Osteocyte (in vitro differentiated cells): Measurements from ENCODE around the gene MTERF4. TPM values are rescaled to one million over a fixed set of nuclear protein-coding genes. Genes with fewer than 3 reads are reported as not detected.

Source experiments
- DNase-seq: peaks from one replicate; pipeline ENCODE4 v3.0.0; 2021; ENCODE audit warnings: mixed read lengths; ENCODE audit not compliant: unreplicated experiment; ENCODE audit errors: extremely low spot score
- H3K27ac Mint-ChIP-seq: one replicate; pipeline ENCODE4 v1.8.0; 2021; ENCODE audit warnings: mild to moderate bottlenecking, mixed read lengths; ENCODE audit not compliant: unreplicated experiment
- H3K27me3 Mint-ChIP-seq: one replicate; pipeline ENCODE4 v1.8.0; 2021; ENCODE audit warnings: mixed read lengths; ENCODE audit not compliant: unreplicated experiment
- H3K36me3 Mint-ChIP-seq: one replicate; pipeline ENCODE4 v1.8.0; 2021; ENCODE audit warnings: mixed read lengths; ENCODE audit not compliant: unreplicated experiment
- H3K4me1 Mint-ChIP-seq: one replicate; pipeline ENCODE4 v1.8.0; 2021; ENCODE audit warnings: mixed read lengths; ENCODE audit not compliant: unreplicated experiment
- H3K4me3 Mint-ChIP-seq: one replicate; pipeline ENCODE4 v1.8.0; 2021; ENCODE audit warnings: mild to moderate bottlenecking, moderate library complexity, mixed read lengths; ENCODE audit not compliant: unreplicated experiment
- H3K9me3 Mint-ChIP-seq: one replicate; pipeline ENCODE4 v1.8.0; 2021; ENCODE audit warnings: mixed read lengths; ENCODE audit not compliant: unreplicated experiment
- total RNA-seq: library from RNA; stranded (reverse); gene quantifications from 2 replicates; pipeline ENCODE4 v1.2.1, GENCODE V29; 2021
- TF ChIP-seq, protein P1 (sequence below): fragments of 200-600 bp; sonication (generic); IDR thresholded peaks from 2 replicates; pipeline ENCODE4 v1.5.0; 2021; ENCODE audit warnings: antibody characterized with exemption, mild to moderate bottlenecking, moderate library complexity

MTERF4 gene
- total RNA-seq, 1 donor from 2014 or later, result 36.8 TPM

GRCh38 chr2:241128266-241128665 is 26.2 kb upstream of the MTERF4 start:
- H3K4me1 Mint-ChIP-seq, result no peaks in the 10 kb centered on the region
- no peaks in the 10 kb centered on the region for H3K9me3 Mint-ChIP-seq
- H3K27ac Mint-ChIP-seq, result no peak overlapping the region
- H3K36me3 Mint-ChIP-seq, result no peaks in the 10 kb centered on the region
- no peak overlapping the region for H3K4me3 Mint-ChIP-seq
- TF ChIP-seq, protein P1, sequence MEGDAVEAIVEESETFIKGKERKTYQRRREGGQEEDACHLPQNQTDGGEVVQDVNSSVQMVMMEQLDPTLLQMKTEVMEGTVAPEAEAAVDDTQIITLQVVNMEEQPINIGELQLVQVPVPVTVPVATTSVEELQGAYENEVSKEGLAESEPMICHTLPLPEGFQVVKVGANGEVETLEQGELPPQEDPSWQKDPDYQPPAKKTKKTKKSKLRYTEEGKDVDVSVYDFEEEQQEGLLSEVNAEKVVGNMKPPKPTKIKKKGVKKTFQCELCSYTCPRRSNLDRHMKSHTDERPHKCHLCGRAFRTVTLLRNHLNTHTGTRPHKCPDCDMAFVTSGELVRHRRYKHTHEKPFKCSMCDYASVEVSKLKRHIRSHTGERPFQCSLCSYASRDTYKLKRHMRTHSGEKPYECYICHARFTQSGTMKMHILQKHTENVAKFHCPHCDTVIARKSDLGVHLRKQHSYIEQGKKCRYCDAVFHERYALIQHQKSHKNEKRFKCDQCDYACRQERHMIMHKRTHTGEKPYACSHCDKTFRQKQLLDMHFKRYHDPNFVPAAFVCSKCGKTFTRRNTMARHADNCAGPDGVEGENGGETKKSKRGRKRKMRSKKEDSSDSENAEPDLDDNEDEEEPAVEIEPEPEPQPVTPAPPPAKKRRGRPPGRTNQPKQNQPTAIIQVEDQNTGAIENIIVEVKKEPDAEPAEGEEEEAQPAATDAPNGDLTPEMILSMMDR, result no peak
- no peak for DNase-seq
- H3K27me3 Mint-ChIP-seq, result no peaks in the 10 kb centered on the region

DNA sequence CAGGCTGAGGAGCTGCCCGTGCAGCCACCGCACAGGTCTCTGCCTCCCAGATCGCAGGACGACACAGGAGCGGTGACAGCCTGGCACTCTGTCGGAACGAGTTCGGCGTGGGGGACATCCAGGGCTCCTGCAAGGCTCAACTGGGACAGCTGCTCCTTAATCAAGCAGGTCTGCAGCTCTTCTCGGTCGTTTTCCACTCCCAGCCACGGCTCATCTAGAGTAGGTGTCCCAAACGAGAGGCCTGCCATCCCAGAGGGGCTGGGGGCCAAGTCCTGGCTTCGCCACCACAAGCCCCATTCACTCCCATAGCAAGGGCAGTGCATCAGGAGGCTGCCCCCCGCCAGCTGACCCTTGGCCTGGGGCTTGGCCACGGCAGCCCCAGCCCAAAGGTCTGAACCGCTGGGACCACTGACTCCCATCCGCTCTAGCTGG is 24.7 kb upstream of the MTERF4 start:
- no peak for DNase-seq
- no peak overlapping the region for H3K4me3 Mint-ChIP-seq
- H3K27ac Mint-ChIP-seq, result no peak overlapping the region
- no peaks in the 10 kb centered on the region for H3K27me3 Mint-ChIP-seq
- TF ChIP-seq, protein P1, result no peak
- H3K9me3 Mint-ChIP-seq, result no peaks in the 10 kb centered on the region
- no peaks in the 10 kb centered on the region for H3K36me3 Mint-ChIP-seq
- no peaks in the 10 kb centered on the region for H3K4me1 Mint-ChIP-seq

GRCh38 chr2:241126201-241126611 is 24.1 kb upstream of the MTERF4 start:
- Mint-ChIP-seq H3K27ac (no peak overlapping the region), H3K27me3 (no peaks in the 10 kb centered on the region), H3K4me3 (no peak overlapping the region), H3K36me3 (peaks cover 5% of the 10 kb centered on the region), H3K9me3 (peaks cover 3% of the 10 kb centered on the region), H3K4me1 (no peaks in the 10 kb centered on the region)
- TF ChIP-seq, protein P1, result no peak
- DNase-seq, result no peak

GRCh38 chr2:241125626-241126025 is 23.5 kb upstream of the MTERF4 start:
- Mint-ChIP-seq H3K4me1 (no peaks in the 10 kb centered on the region), H3K4me3 (no peak overlapping the region), H3K9me3 (peaks cover 8% of the 10 kb centered on the region), H3K27ac (no peak overlapping the region), H3K27me3 (no peaks in the 10 kb centered on the region), H3K36me3 (peaks cover 11% of the 10 kb centered on the region)
- TF ChIP-seq, protein P1, result no peak
- DNase-seq, result no peak

DNA sequence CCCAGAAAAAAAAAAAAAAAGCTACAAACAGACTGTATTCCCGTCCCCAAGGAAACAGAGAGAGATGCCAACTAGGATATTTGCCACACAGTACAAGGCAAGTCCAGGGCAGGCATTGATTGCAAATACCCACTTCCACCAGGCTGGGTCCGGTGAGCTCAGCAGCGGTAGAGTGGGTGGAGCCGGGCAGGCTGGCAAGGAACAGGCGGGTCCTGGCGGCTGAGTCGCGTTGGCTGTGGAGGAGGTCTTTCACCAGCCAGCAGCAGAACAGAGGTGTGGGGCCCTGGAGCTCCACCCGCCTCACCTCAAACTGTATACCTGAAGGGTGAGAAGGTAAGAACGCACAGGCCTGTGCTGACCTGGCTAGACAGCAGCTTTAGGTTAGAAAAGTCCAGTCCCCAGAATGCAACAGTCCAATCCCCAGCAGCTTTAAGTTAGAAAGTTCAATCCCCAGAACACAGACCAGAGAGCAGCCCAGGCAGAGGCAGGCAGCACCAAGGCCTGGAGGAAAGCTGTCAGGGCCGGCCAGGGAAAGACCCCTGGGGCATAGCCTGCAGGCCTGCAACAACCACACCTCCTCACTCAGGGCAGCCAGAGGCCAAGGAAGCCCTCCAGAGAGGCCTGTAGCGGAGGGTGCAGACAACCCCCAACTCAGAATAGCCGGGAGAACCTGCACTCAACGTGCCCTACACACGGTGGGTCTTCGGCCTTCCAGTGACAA is 21.9 kb upstream of the MTERF4 start:
- Mint-ChIP-seq H3K27me3 (no peaks in the 10 kb centered on the region), H3K36me3 (peaks cover 14% of the 10 kb centered on the region), H3K27ac (no peak overlapping the region), H3K4me1 (no peaks in the 10 kb centered on the region), H3K4me3 (no peak overlapping the region), H3K9me3 (peaks cover 8% of the 10 kb centered on the region)
- no peak for DNase-seq
- TF ChIP-seq, protein P1, result no peak
